Heart left ventricle (tissue), 16 donors: Measurements from ENCODE around the gene NEURL3. TPM values are rescaled to one million over a fixed set of nuclear protein-coding genes. Genes with fewer than 3 reads are reported as not detected.

ENCODE experiments used
- ATAC-seq, 4 donors: fragments of 200-7000 bp; cut with Tn5 transposase; one replicate each; pipeline ENCODE4 v1.9.1; 2020 to 2022; ENCODE audit warnings: moderate library complexity in 4 of 4, mild to moderate bottlenecking in 3 of 4, moderate number of reproducible peaks in 1 of 4
- DNase-seq, 5 donors: peaks; one replicate each; pipeline ENCODE4 v3.0.0-alpha.2; 2020
- H3K27ac ChIP-seq, 12 donors: fragments of 200-600 bp; sonication (generic) in 4 of 12; one replicate each; pipeline versions ENCODE4 v1.5.0 to v1.8.0; 2016 to 2022; ENCODE audit warnings: mild to moderate bottlenecking in 2 of 12
- H3K27me3 ChIP-seq, 9 donors: fragments of 200-600 bp; sonication (generic) in 2 of 9; one replicate each; pipeline versions ENCODE4 v1.5.1 to v1.8.0; 2016 to 2022; ENCODE audit warnings: mild to moderate bottlenecking in 3 of 9
- H3K36me3 ChIP-seq, 9 donors: fragments of 200-600 bp; sonication (generic) in 2 of 9; one replicate each; pipeline versions ENCODE4 v1.5.0 to v1.8.0; 2018 to 2022; ENCODE audit warnings: mild to moderate bottlenecking in 2 of 9
- H3K4me1 ChIP-seq, 12 donors: fragments of 200-600 bp; sonication (generic) in 4 of 12; one replicate each; pipeline versions ENCODE4 v1.5.0 to v1.8.0; 2016 to 2022; ENCODE audit warnings: mild to moderate bottlenecking in 3 of 12
- H3K4me3 ChIP-seq, 12 donors: fragments of 200-600 bp; sonication (generic) in 4 of 12; one replicate each; pipeline versions ENCODE4 v1.5.0 to v1.8.0; 2017 to 2022; ENCODE audit warnings: mild to moderate bottlenecking in 9 of 12, moderate library complexity in 4 of 12
- H3K9me3 ChIP-seq, 12 donors: fragments of 200-600 bp; sonication (generic) in 4 of 12; one replicate each; pipeline versions ENCODE4 v1.5.0 to v1.8.0; 2016 to 2022; ENCODE audit warnings: mild to moderate bottlenecking in 1 of 12
- CTCF ChIP-seq, 12 donors: fragments of 200-600 bp; sonication (generic) in 4 of 12; IDR thresholded peaks; one replicate each; pipeline versions ENCODE4 v1.5.0 to v1.8.0; 2018 to 2022; ENCODE audit warnings: antibody characterized with exemption in 12 of 12, mild to moderate bottlenecking in 5 of 12
- POLR2A ChIP-seq, 2 donors: fragments of 450-650 bp; IDR thresholded peaks; one replicate each; pipeline ENCODE4 v1.6.1; 2017; ENCODE audit warnings: antibody characterized with exemption in 2 of 2, mild to moderate bottlenecking in 2 of 2, moderate library complexity in 2 of 2
- WGBS, 4 donors: extraction: QIAGEN DNeasy Blood & Tissue Kit in 2 of 4; methylation state at CpG; one replicate each; pipeline versions ENCODE4 v1.1.5 to v1.1.7; 2013 to 2018; 5-methylcytosine and 5-hydroxymethylcytosine counted together
- intact Hi-C, 10 donors: fragments of 100-400 bp; cut with DNase I; formaldehyde crosslinking; loops; one replicate each; pipeline versions ENCODE4 v1.11.1 to v1.14.2; 2022
- polyA plus RNA-seq, 2 donors: library from polyadenylated mRNA; stranded (reverse); fragments of 200-250 nt; gene quantifications; one replicate each; pipeline ENCODE4 v1.2.3, GENCODE V29; 2013
- total RNA-seq, 9 donors: library from RNA; depleted of rRNA in 2 of 9; stranded (reverse); fragments of >200 nt in 2 of 9; fragmentation: NEBNext Ultra II Directional in 3 of 9; extraction: Animal tissue kit (Norgen Biotek cat#: 25700) in 3 of 9; gene quantifications; one replicate each; pipeline versions ENCODE4 v1.1.0 to v1.2.4, GENCODE V29; 2016 to 2023
- donor health status: ischemic (EF 13 %, LVEDD 7.1; RV severe dilation, severe dysfunction).
- donor health status: healthy with polysubstance abuse.
- donor health status: DM: no; HTN: yes; CAD: no.
- donor health status: DM: no; HTN: no; CAD: no.
- donor health status: ischemic (EF 25% LVEDD 6.9; RV normal size, moderate dysfunction).
- donor health status: ischemic (EF 25% LVEDD 5.7; RV mildly dilated, moderate dysfunction).
- donor health status: healthy.
- donor health status: DM: yes; HTN: yes; CAD: no.
- donor health status: ischemic (EF 35%, LVEDD 5.7; RV mildly dilated, moderate dysfunction).
- donor health status: nonischemic (EF 11% LVEDD 7.7; RV severe dilation, severe dysfunction).
- donor health status: DM: yes; HTN: yes; CAD: no.
- donor health status: PGD.
- donor health status: ischemic (EF 29% LVEDD 5.4; RV normal size, mild dysfunction).
- donor health status: nonischemic (EF 23%, LVEDD 6.1; RV moderate dilation, normal function).

NEURL3 gene
- total and polyA plus RNA-seq, 11 donors, result 0.07 to 0.75 (median 0.27) TPM; not detected in 8

- Histone ChIP-seq H3K36me3 (peaks cover 0 to 21% (median 0%) of the 10 kb centered on the region in 9 donors), H3K4me3 (peak within 1 kb of the TSS; percentile 84 to 99 (median 97)), H3K27ac (peak within 1 kb of the TSS; percentile 85 to 100 (median 98)), H3K9me3 (no peaks in the 10 kb centered on the region), H3K27me3 (no peaks in the 10 kb centered on the region), H3K4me1 (peaks cover 22 to 88% (median 74%) of the 10 kb centered on the region in 12 donors)
- 1 to 7% (median 1%) methylated on average over 3 to 69 of the region's 69 CpGs for WGBS, 4 donors
- DNase-seq (peak; percentile 95 to 98 (median 96)), ATAC-seq (peak; percentile 69 to 82 (median 77))
- peak; percentile 99 to 100 for TF ChIP-seq POLR2A (IDR thresholded peaks at IDR 0.05)
- TF ChIP-seq CTCF (IDR thresholded peaks at IDR 0.05), result peak in 10 of 12 donors; percentile 25 to 60 (median 42)
- intact Hi-C loops, result loop anchor here in 4 of 10 donors (5.0 to 10.0 kb wide), 4 partner anchors 101 to 332 kb away; partner anchors contain the start of genes KANSL3 (in 2 of the 4), CNNM3 (in 1 of the 4), CNNM4 (in 1 of the 4) and STARD7 (in 1 of the 4)
Measured at GRCh38 chr2:96536445-96537065, 31.4 kb upstream of the NEURL3 start, which contains the start of gene ARID5A. TSS of gene ARID5A (plus strand) at chr2:96536752. CDS start at chr2:96536827, 75 bp downstream.

GRCh38 chr2:96535331-96535730 lies 30.2 kb upstream of the NEURL3 start:
- H3K36me3 ChIP-seq, result peaks cover 0 to 12% (median 0%) of the 10 kb centered on the region in 9 donors
- intact Hi-C loops, result loop anchor here in 4 of 10 donors (5.0 to 10.0 kb wide), 4 partner anchors 102 to 331 kb away; partner anchors contain the start of genes KANSL3 (in 2 of the 4), CNNM3 (in 1 of the 4), CNNM4 (in 1 of the 4) and STARD7 (in 1 of the 4)
- 91 to 95% (median 94%) methylated on average over 3 to 4 of the region's 4 CpGs for WGBS, 4 donors
- H3K9me3 ChIP-seq, result no peaks in the 10 kb centered on the region
- no peaks in the 10 kb centered on the region for H3K27me3 ChIP-seq
- no peak overlapping the region for H3K4me3 ChIP-seq
- no peak for DNase-seq
- no peak for ATAC-seq
- peaks cover 22 to 89% (median 73%) of the 10 kb centered on the region in 12 donors for H3K4me1 ChIP-seq
- TF ChIP-seq POLR2A (IDR thresholded peaks at IDR 0.05), result no peak
- H3K27ac ChIP-seq, result peak overlapping the region in 9 of 12 donors; percentile 89 to 100 (median 99)

- H3K4me1 ChIP-seq, result peaks cover 22 to 89% (median 74%) of the 10 kb centered on the region in 12 donors
- no peak for ATAC-seq
Measured at GRCh38 chr2:96534701-96535181, 29.6 kb upstream of the NEURL3 start.

GRCh38 chr2:96534141-96534540 lies 29.0 kb upstream of the NEURL3 start:
- Histone ChIP-seq H3K9me3 (no peaks in the 10 kb centered on the region), H3K27me3 (no peaks in the 10 kb centered on the region), H3K4me3 (peak overlapping the region in 3 of 12 donors; percentile 10 to 22 (median 13)), H3K36me3 (no peaks in the 10 kb centered on the region), H3K4me1 (peaks cover 22 to 89% (median 73%) of the 10 kb centered on the region in 12 donors), H3K27ac (peak overlapping the region; percentile 85 to 100 (median 97))
- DNase-seq, result no peak
- ATAC-seq, result no peak
- intact Hi-C loops, result loop anchor here in 3 of 10 donors (10.0 kb wide), 3 partner anchors 231 to 329 kb away; partner anchors contain the start of genes CNNM3 (in 1 of the 3), CNNM4 (in 1 of the 3) and STARD7 (in 1 of the 3)
- TF ChIP-seq POLR2A (IDR thresholded peaks at IDR 0.05) (no peak), CTCF (IDR thresholded peaks at IDR 0.05) (no peak)
- 26 to 49% (median 38%) methylated on average over 4 of the region's 4 CpGs for WGBS, 4 donors

More at GRCh38 chr2:96534701-96535181, 29.6 kb upstream of the NEURL3 start:
- H3K9me3 ChIP-seq, result no peaks in the 10 kb centered on the region
- WGBS, 4 donors, result 46 to 60% (median 52%) methylated on average over 5 of the region's 5 CpGs
- peak in 1 of 5 donors; percentile 47 for DNase-seq
- TF ChIP-seq POLR2A (IDR thresholded peaks at IDR 0.05), result no peak
- no peak for TF ChIP-seq CTCF (IDR thresholded peaks at IDR 0.05)
- peak overlapping the region; percentile 85 to 100 (median 97) for H3K27ac ChIP-seq
- H3K27me3 ChIP-seq, result no peaks in the 10 kb centered on the region
- H3K4me3 ChIP-seq, result no peak overlapping the region
- peaks cover 0 to 6% (median 0%) of the 10 kb centered on the region in 9 donors for H3K36me3 ChIP-seq
- intact Hi-C loops, result loop anchor here in 4 of 10 donors (5.0 to 10.0 kb wide), 4 partner anchors 103 to 330 kb away; partner anchors contain the start of genes KANSL3 (in 2 of the 4), CNNM3 (in 1 of the 4), CNNM4 (in 1 of the 4) and STARD7 (in 1 of the 4)
